ENCODE data around the gene KLRK1.
A peak's percentile ranks its signal among the peaks of the same experiment; 100 is the strongest.
"Not testable (repeated sequence)": the region's sequence is repeated elsewhere in the genome, so short reads cannot be mapped to it uniquely, and the experiment has no call there.

Gene KLRK1
- total RNA-seq: 0 reads per million in 18 experiments

DNA sequence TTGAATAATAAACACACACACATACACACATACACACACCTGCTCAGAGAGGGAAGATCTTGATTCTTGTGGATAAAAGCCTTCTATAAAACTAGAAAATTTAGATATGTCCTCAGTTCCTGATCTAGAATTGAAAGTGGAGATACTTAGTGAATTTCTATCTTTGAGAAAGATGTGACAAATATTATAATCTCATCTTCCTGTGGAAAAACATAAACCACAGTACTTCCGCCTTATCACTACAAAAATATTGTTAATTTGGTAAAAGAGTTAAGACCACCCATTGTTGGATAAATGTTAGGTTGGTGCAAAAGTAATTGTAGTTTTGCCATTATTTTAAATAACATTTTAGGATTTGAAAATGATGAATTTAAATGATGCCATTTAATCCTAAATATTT, at the start of gene KLRK1:
Gene KLRK1, minus strand, starts transcription at position 138 of the 400 bp plus-strand sequence. CDS start 1,231 bp downstream, outside the sequence.
- DNase-seq: no peak

DNA sequence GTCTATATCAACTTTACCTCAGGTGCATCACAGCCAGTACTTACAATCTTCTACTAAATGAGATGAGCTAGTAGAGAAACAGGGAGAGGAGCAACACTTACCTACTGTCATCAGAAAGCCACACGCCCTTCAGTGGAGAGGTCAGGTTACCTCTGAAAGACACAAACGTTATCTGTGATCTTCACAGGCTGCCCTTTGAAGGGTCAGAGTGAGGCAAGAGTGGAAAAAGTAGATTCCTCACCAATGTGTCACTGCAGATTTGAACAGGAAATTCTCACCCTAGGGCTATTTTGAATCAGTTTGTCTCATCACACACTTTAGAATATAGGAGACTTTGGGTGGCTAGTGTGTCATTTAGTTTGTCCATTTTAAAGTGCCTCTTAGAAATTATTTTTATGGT, 47.8 kb upstream of the KLRK1 start:
- DNase-seq: not testable (repeated sequence)

DNA sequence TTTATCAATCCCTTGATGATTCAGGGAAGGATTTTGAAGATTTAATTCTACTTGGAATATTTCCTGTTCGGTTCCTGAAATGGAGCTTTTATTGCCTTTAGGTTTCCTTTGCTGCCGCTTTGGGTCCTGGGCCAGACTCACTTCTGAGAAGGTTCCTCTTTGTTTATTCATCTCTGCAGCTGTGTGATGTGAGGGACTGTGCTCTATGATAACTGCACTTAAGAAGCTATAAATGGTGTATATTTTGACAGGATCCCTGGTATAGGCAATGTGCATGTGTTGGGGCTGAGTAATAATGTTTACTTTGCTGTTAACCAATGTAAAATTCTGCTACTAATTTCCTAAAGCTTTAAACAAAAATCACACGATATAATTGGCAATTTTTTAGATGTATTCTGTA, 46.0 kb upstream of the KLRK1 start, which contains the start of gene KLRC2:
Gene KLRC2, minus strand, starts transcription at position 195 of the 400 bp plus-strand sequence. Its CDS starts 24 bp downstream, at position 171.
- not testable (repeated sequence) for DNase-seq

DNA sequence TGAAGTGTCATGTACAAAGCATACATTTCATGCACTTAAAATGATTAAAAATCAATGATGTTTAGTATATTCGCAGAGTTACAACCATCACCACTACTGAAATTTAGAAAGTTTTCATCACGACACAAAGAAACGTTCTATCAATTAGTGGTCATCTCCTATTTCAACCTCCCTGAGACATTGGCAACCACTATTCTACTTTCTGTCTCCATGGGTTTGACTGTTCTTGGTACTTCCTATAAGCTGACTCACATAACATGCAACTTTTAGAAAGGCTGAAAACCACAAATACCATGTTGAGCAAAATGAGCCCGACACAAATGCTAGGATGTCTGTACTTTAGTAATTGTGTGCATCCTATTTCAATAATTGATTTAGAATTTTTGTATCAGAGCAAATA, 40.8 kb upstream of the KLRK1 start:
- not testable (repeated sequence) for DNase-seq

DNA sequence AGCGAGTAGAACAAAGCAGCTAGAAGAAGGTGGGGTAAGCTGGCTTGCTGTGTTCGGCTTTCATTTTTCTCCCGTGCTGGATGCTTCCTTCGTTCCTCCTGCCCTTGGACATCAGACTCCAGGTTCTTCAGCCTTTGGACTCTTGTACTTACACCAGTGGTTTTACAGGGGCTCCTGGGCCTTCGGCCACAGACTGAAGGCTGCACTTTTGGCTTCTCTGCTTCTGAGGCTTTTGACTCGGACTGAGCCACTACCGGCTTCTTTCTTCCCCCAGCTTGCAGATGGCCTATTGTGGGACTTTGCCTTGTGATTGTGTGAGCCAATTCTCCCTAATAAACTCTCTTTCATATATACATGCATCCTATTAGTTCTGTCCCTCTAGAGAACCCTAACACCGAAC, 36.1 kb upstream of the KLRK1 start:
- DNase-seq: not testable (repeated sequence)

DNA sequence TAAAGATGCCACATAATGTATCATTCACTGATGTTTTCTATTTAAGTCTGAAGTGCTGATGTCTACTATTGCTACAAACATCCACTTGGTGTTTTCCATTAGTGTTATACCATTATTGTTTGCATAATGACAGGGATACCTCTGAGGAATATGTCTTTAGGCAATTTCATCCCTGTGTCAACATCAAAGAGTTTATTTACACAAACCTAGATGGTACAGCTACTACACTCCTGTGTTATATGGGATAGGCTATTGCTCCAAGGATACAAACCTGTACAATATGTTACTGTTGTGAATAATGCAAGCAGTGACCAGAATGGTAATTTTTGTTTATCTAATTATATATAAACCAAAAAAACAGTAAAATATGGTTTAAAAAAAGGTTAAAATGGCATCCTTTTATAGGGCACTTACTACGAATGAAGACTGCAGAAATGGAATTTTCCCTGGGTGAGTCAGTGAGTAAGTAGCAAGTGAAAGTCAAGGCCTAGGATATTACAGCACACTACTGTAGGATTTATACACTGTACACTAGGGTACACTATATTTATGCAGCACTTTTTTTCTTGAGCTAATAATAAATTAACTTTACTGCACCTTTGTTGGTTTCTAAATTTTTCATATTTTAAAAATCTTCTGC, 34.5 kb upstream of the KLRK1 start:
- DNase-seq: not testable (repeated sequence)

DNA sequence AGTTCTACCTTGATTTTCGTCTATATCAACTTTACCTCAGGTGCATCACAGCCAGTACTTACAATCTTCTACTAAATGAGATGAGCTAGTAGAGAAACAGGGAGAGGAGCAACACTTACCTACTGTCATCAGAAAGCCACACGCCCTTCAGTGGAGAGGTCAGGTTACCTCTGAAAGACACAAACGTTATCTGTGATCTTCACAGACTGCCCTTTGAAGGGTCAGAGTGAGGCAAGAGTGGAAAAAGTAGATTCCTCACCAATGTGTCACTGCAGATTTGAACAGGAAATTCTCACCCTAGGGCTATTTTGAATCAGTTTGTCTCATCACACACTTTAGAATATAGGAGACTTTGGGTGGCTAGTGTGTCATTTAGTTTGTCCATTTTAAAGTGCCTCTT, 32.3 kb upstream of the KLRK1 start:
- not testable (repeated sequence) for DNase-seq

DNA sequence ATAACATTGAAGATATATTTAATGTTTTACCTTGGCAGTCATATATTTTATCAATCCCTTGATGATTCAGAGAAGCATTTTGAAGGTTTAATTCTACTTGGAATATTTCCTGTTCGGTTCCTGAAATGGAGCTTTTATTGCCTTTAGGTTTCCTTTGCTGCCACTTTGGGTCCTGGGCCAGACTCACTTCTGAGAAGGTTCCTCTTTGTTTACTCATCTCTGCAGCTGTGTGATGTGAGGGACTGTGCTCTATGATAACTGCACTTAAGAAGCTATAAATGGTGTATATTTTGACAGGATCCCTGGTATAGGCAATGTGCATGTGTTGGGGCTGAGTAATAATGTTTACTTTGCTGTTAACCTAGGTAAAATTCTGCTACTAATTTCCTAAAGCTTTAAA, 30.5 kb upstream of the KLRK1 start, which contains the start of gene KLRC3:
Gene KLRC3, minus strand, starts transcription at position 262 of the 400 bp plus-strand sequence. Its CDS starts 45 bp downstream, at position 217.
- DNase-seq: not testable (repeated sequence)

DNA sequence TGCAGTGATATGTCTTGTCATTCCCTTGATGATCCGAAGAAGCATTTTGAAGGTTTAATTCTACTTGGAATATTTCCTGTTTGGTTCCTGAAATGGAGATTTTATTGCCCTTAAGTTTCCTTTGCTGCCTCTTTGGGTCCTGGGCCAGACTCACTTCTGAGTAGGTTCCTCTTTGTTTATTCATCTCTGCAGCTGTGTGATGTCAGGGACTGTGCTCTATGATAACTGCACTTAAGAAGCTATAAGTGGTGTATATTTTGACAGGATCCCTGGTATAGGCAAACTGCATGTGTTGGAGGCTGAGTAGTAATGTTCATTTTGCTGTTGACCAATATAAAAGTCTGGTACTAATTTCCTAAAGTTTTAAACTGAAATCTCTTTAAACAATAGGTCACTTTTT, 19.6 kb upstream of the KLRK1 start, which contains the start of gene KLRC4:
Gene KLRC4, minus strand, starts transcription at position 366 of the 400 bp plus-strand sequence. Its CDS starts 182 bp downstream, at position 184.
- DNase-seq: peak in 1 of 2 donors; percentile 18

DNA sequence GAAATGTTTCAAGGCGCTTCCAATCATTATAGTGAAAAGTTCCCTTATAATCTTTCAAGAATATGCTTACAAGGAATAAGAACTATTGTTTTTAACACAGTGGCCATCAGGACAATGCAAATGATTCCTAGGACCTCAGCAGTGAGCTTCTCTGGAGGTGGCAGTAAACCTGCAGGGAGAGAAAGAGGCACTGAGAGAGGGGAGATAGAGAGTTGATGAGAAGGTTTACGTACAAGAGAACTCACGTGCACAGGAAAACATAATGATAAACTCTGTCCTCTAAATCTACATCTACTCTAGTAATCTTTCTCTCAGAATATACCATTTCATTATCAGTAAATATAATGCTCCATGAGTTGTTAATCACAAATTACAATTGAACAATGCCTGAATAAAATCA, 19.0 kb upstream of the KLRK1 start:
- DNase-seq: no peak

DNA sequence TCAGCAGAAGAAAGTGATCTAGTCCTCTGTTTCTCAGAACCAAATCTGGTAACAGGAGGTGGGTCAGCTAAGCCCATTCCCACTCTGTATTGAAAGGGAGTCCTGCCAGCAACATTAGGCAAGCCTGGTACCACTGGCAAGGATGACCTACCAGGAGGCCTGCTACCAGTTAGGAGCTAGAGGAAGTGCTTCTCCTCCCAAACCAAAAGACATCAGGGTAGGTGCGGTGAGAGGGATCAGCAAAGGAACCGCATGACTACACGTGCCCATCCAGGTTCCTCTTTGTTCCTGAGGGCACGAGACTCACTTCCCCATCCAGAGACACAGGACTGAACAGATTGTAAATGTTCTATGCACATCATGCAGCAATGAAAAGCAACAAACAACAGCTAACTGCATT, 16.9 kb upstream of the KLRK1 start:
- DNase-seq: peak; percentile 59 to 76

DNA sequence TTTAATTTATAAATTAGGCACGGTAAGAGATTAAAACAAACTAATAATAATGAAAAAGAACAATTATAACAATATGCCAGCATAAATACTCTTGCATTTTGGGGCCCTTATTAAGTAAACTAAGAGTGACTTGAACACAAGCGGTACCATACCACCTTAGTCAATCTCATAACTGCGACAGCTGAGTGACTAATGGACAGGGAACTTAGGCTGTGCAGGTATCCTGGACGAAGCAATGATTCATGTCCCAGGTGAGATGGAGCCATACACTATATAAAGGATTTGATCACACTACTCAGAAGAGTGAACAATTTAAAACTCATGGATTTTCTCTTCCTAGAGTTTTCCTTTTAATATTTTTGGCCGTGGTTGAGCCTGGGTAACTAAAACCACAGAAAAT, 15.5 kb upstream of the KLRK1 start:
- DNase-seq: no peak

DNA sequence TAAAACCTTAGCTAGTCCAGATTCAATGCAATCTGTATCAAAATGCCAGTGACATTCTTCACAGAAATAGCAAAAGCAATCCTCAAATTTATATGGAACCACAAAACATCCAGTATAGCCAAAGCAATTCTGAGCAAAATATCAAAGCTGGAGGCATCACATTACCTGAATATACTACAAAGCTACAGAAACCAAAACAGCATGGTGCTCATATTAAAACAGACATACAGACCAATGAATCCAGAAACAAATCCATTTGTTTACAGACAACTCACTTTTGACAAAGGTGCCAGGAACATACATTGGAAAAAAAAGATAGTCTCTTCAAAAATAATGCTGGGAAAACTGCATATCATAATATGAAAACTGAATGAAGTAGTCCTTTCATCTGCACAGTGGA, 15.0 kb upstream of the KLRK1 start:
- DNase-seq: no peak

DNA sequence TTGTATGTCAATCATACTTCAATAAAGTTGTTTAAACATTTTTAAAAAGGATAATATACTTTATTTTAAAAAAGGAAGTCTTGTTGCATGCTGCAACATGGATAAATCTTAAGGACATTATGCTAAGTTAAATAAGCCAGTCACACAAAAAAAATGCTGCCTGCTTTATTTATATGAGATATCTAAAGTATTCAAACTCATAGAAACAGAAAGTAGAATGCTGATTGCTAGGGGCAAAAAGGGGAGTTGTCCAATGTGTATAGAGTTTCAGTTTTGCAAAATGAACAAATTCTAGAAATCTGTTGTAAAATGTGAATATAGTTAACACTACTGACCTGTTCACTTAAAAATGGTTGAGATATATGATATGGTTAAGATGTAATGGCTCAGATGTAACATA, 11.0 kb upstream of the KLRK1 start:
- no peak for DNase-seq

DNA sequence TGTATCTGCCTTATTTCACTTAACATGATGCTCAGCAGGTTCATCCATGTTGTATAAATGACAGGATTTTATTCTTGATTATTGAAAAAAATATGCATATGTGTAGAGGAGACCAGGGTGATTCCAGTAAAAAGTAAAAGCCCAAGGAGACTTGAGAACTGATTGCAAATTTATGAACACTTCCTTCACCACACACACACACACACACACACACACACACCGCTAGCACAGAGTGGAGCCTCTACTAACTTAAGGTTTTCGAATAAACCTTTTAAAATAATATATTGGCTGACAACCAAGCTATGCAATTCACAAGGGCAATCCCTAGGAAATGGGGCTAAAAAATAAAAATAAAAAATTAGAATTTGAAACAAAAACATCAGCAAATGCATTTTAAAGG, 8.3 kb upstream of the KLRK1 start:
- no peak for DNase-seq

DNA sequence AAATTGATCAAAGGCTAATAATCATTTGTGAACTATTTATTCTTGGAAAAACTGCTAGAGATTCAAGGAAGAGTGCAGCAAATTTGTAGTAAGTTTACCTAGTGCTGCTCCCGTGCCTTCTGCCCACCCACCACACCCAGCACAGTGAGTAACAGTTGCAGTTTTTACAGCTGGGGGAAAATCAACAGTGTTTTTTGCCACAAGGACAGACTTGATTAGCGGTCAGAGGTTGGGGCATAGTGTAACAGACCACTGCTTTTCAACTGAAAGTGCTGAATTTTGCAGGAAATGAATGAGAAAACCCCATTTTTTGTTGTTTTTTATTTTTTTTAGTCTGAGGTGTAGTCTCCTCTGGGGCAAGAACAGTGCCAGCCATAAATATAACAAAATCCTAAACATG, 7.5 kb upstream of the KLRK1 start:
- no peak for DNase-seq

DNA sequence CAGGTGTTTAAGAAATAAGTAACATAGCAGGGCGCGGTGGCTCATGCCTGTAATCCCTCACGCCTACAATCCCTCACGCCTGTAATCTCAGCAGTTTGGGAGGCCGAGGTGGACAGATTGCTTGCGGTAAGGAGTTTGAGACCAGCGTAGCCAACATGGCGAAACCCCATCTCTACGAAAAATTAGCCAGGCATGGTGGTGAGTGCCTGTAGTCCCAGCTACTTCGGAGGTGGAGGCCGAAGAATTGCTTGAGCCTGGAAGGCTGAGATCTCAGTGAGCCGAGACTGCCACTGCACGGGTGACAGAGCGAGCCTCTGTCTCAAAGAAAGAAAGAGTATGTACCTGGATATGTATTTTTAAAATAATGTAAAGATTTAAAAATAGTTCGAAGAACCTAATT, 6.3 kb upstream of the KLRK1 start:
- DNase-seq: not testable (repeated sequence)

DNA sequence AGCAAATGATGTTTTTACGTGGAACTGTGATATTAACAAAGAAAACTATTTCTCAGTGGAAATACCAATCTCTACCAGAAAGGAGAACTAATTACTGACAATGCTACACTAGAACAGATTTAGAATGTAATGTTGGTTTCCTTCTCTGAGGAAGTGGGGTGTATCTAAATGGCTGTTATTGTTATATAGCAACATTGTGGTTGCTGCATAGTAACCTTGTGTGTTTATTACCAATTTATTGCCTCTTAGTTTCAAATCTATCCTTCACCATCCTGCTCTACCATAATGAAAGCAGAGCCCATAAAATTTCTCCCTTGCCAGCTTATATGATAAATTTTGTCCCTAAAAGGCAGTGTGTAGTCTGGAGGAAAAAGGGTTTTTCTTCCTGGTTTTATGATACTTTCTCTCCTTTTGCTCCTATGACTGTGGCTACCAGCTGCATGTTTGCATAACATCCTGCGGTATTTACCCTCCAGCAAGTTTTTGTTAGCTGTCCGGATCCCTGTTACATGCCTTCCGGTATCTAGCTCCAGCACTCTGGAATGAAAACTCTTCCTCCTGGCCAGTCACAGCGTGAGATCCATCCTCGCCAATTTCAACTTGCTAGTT, 5.7 kb upstream of the KLRK1 start:
- DNase-seq: peak; percentile 4 to 81

DNA sequence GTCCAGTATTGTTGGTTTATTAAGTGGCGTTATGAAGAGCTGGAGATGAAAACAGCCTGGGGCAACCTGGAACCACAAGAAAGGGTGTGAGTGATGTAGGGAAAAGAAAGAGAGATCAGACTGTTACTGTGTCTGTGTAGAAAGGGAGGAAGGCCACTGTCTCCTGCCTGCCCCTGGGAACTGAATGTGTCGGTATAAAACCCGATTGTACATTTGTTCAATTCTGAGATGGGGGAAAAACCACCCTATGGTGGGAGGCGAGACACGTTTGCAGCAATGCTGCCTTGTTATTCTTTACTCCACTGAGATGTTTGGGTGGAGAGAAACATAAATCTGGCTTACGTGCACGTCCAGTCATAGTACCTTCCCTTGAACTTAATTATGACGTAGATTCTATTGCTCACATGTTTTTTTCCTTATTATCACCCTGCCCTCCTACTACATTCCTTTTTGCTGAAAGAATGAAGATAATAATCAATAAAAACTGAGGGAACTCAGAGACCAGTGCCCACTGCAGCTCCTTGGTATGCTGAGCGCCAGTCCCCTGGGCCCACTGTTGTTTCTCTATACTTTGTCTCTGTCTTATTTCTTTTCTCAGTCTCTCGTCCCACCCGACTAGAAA, 4.8 kb upstream of the KLRK1 start:
- not testable (repeated sequence) for DNase-seq

DNA sequence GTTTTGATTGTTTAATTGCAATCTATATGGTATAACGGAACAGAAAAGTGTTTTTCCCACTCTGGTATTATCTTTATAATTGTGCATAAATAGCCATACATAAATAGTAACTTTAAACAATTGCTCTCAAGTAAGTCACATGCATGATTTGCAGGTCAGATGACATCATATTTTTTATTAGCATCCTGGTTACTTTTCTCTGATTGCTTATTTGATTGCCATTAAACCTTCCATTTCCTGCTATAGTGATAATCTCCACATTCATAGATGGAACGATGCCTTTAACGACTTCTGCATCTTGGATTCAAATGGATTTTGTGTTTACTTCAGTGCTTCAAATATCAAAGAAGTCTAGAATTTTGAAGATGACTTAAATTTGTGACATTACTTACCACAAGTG, 3.5 kb upstream of the KLRK1 start:
- DNase-seq: no peak

DNA sequence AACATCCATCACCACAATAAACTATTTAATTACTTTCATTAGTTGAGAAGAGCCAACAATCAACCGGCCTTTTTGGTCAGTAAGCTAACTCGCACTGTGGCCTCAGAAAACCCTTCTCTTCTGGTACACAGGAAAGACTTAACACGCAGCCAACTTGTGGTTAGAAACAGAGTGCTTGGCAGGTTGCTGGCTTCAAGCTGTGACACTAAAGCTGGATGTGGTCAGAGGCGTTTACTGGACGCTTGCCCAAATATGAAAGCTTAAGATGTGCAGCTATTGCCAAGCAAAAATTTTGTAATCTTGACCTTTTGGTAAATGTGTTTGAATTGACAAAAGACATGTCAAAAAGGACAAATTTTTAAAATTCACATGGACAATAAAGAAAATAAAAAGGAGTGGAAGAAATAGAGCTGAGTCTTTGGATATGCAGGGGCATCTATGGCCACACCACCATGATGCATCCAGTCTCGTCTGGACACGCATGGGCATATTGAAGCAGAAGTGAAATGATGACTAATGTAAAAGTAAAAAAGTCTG, 2.6 kb upstream of the KLRK1 start:
- DNase-seq: peak; percentile 51 to 78

DNA sequence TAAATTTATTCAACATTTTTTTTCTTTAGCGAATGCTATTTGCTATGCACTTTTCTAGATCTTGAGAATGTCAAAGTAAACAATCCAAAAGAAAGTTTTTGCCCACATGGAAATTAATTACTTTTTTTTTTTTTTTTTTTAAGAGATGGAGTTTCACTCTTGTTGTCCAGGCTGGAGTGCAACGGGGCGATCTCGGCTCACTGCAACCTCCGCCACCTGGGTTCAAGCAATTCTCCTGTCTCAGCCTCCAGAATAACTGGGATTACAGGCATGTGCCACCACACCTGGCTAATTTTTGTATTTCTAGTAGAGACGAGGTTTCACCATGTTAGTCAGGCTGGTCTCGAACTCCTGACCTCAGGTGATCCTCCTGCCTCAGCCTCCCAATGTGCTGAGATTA, 1.1 kb upstream of the KLRK1 start:
- DNase-seq: not testable (repeated sequence)

Data from inflammatory macrophage (primary cell).